GM20000 (cell line): ENCODE measurements around the gene FNDC3A.
"Not testable (repeated sequence)": the region's sequence is repeated elsewhere in the genome, so short reads cannot be mapped to it uniquely, and the experiment has no call there.

Experiments used
- DNase-seq: peaks from one replicate; pipeline ENCODE4 v3.0.0; 2012; ENCODE audit warnings: low spot score
- TF ChIP-seq, protein P1 (sequence below): IDR thresholded peaks from 2 replicates; pipeline ENCODE4 v1.5.1; 2012; ENCODE audit warnings: mild to moderate bottlenecking, control low read depth; ENCODE audit errors: extremely low read depth, missing control alignments

FNDC3A gene

DNA sequence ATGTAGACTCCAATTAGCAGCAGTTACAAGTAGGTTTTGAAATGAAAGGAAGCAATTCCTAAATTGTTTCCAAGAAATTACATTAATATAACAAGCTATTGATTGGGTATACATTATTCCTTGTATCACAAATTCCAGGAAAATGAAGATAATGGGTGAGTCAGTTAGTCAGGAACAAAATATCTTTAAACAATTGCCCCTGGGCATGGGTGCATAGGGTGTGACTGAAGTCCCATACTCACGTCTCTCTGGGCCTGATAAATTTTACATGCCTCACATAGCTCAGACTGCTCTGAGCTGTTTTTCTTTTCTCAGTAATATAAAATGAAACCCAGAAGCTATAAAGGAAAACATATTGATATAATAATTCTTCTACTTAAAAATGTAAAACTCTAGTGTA lies 87.8 kb downstream of the FNDC3A start:
- no peak for DNase-seq
- TF ChIP-seq, protein P1, sequence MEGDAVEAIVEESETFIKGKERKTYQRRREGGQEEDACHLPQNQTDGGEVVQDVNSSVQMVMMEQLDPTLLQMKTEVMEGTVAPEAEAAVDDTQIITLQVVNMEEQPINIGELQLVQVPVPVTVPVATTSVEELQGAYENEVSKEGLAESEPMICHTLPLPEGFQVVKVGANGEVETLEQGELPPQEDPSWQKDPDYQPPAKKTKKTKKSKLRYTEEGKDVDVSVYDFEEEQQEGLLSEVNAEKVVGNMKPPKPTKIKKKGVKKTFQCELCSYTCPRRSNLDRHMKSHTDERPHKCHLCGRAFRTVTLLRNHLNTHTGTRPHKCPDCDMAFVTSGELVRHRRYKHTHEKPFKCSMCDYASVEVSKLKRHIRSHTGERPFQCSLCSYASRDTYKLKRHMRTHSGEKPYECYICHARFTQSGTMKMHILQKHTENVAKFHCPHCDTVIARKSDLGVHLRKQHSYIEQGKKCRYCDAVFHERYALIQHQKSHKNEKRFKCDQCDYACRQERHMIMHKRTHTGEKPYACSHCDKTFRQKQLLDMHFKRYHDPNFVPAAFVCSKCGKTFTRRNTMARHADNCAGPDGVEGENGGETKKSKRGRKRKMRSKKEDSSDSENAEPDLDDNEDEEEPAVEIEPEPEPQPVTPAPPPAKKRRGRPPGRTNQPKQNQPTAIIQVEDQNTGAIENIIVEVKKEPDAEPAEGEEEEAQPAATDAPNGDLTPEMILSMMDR: no peak

DNA sequence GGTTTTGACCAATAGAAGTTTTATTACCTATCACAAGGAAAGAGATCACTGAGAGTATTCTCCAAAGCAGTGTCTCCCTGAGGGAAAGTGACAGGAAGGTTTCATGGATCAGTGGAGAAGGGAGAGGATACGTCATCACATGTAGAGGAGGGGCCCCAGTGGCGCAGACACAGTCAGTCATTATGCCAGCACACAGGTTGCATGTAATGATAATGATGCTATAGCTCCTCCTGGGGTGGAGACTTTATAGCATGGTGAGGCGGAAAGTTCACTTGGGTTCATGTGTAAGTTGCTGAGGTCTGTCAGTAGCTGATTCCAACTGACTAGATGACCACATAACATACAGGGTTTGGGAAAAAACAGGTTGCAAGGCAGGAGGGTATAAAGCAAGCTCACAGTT lies 88.8 kb downstream of the FNDC3A start:
- DNase-seq: no peak
- TF ChIP-seq, protein P1: no peak

- TF ChIP-seq, protein P1: no peak
- no peak for DNase-seq
Measured at GRCh38 chr13:49066856-49067255, 91.1 kb downstream of the FNDC3A start.

- not testable (repeated sequence) for DNase-seq
Measured at GRCh38 chr13:49068498-49068897, 92.8 kb downstream of the FNDC3A start.

DNA sequence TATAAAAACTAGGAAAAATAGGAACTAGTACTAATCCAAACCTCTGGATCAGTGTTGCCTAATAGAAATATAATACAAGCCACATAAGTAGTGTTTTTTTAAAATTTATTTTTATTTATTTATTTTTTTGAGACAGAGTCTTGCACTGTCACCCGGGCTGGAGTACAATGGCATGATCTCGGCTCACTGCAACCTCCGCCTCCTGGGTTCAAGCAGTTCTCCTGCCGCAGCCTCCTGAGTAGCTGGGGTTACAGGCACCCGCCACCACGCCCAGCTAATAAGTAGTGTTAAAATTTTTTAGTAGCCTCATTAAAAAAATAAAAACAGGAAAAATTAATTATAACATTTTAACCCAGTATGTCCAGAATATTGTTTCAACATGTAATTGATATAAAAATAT lies 94.3 kb downstream of the FNDC3A start:
- DNase-seq: not testable (repeated sequence)

DNA sequence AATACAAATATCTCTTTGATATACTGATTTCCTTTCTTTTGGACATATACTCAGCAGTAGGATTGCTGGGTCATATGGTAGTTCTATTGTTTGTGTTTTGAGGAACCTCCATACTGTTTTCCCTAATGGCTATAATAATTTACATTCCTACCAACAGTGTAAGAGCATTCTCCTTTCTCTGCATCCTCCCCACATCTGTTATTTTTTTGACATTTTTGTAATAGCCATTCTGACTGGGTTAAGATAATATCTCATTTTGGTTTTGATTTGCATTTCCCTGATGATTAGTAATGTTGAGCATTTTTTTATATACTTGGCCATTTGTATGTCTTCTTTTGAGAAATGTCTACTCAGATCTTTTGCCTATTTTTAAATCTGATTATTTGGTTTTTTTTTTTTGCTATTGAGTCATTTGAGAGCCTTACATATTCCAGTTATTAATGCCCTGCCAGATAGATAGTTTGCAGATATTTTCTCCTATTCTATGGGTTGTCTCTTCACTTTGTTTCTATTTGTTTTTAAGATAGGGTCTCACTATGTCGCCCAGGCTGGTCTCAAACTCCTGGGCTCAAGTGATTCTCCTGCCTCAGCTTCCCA lies 95.7 kb downstream of the FNDC3A start:
- DNase-seq: no peak
- TF ChIP-seq, protein P1: no peak

DNA sequence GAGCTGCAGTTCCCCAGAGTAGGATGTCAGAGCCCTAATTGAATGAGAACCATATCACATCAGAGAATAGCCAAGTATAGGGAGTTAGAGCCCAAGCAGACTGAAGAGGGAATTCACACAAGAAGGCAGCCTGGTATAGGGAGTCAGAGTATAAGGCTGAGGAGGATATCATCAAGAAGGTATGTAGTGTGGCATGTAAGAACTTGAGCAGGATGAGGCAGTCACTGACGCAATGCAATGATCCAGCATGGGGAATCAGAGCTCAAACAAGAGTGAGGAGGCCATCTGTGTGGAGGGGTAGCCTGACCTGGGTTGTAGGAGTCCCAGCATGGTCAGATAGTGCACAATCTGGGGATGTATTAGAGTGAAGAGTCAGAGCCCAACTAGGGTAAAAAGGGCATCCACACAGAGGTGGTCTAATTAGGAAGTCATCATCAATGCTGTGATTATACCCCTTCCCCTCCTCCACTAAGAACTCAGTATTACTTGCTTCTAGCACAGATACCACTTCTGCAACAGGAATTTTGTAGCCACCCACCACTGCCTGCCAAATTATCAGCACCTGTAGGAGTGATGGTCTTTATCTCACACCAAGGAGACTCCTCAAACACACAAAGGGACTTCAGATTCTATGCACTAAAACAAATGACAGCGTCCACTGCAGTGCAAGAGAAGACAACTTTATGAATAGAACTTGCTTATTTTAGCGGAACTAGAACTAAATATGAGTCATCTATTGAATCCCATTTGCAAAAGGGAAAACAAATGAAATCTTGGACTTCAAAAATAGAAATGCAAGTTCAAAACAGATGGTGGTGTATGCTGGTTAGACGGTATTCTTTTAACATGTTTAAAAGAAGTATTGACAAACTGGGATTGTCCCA lies 107.2 kb downstream of the FNDC3A start:
- DNase-seq: peak; percentile 33

DNA sequence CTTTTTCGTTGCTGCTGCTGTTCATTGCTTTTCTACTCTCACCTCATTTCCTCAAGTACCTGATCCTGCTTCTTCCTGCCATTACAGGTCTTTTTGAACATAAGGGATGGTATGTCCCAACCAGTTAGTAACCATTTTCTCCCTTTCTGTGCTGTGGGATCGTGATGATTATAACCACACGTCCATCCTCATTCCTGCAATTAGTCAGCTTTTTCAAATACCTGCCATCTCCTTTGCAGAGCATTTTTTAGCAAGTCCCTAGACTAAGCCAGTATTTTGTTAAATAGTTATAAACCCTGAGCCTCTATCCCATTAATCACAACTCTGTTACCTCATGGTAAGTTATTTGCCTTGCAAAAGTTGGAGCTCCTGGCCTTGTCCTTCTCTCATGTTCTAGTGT lies 109.2 kb downstream of the FNDC3A start:
- TF ChIP-seq, protein P1: no peak

More for the DNA sequence above, 107.2 kb downstream of the FNDC3A start:
- TF ChIP-seq, protein P1: no peak

More for the DNA sequence above, 109.2 kb downstream of the FNDC3A start:
- no peak for DNase-seq
